Cardiac muscle cell (in vitro differentiated cells and primary cell): ENCODE measurements around the gene EXOC3. TPM values are rescaled to one million over a fixed set of nuclear protein-coding genes. Genes with fewer than 3 reads are reported as not detected.

Experiments used
- DNase-seq, 2 donors: peaks; one replicate each; pipeline versions ENCODE4 v3.0.0 to v3.0.0-alpha.2; 2010 to 2017; ENCODE audit warnings: low read depth in 1 of 2, low spot score in 1 of 2
- H3K27ac ChIP-seq: fragments of 200-600 bp; sonication (generic); 2 replicates; pipeline ENCODE4 v1.5.1; 2016
- H3K27me3 ChIP-seq: fragments of 200-600 bp; sonication (generic); 2 replicates; pipeline ENCODE4 v1.6.0; 2016; ENCODE audit warnings: control low read depth
- H3K36me3 ChIP-seq: fragments of 200-600 bp; sonication (generic); 2 replicates; pipeline ENCODE4 v1.5.1; 2016; ENCODE audit warnings: control low read depth
- H3K4me1 ChIP-seq: fragments of 200-600 bp; sonication (generic); 2 replicates; pipeline ENCODE4 v1.8.1; 2017; ENCODE audit warnings: low read depth, mild to moderate bottlenecking, mixed run types
- H3K4me3 ChIP-seq: fragments of 200-600 bp; sonication (generic); 2 replicates; pipeline ENCODE4 v1.5.1; 2016; ENCODE audit warnings: mild to moderate bottlenecking
- H3K9me3 ChIP-seq: fragments of 200-600 bp; sonication (generic); 2 replicates; pipeline ENCODE4 v1.5.1; 2017; ENCODE audit warnings: low read depth, mild to moderate bottlenecking, control low read depth
- CTCF ChIP-seq: IDR thresholded peaks from 2 replicates; pipeline ENCODE4 v1.5.1; 2012; ENCODE audit warnings: low read depth, mild to moderate bottlenecking, low read length
- polyA plus RNA-seq: library from polyadenylated mRNA; unstranded; fragments of >200 nt; fragmentation: Nextera tagmentation; extraction: Ambion mirVana; gene quantifications from 2 replicates; pipeline ENCODE4 v1.2.1, GENCODE V29; 2016
- total RNA-seq: library from RNA; depleted of rRNA; stranded (reverse); fragments of >200 nt; gene quantifications from 2 replicates; pipeline ENCODE4 v1.2.3, GENCODE V29; 2016

The EXOC3 gene
- total and polyA plus RNA-seq, 2 experiments from 2014 or later, result 34.8 to 56.4 TPM

- Histone ChIP-seq H3K4me3 (no peak overlapping the region), H3K4me1 (no peaks in the 10 kb centered on the region), H3K27ac (no peak overlapping the region), H3K9me3 (no peaks in the 10 kb centered on the region), H3K27me3 (peaks cover 23% of the 10 kb centered on the region), H3K36me3 (no peaks in the 10 kb centered on the region)
- TF ChIP-seq CTCF, result no peak
- no peak for DNase-seq
Measured at GRCh38 chr5:515273-515836, 72.4 kb downstream of the EXOC3 start.

GRCh38 chr5:516338-516925 is 73.5 kb downstream of the EXOC3 start:
- Histone ChIP-seq H3K27ac (no peak overlapping the region), H3K36me3 (no peaks in the 10 kb centered on the region), H3K9me3 (no peaks in the 10 kb centered on the region), H3K4me3 (no peak overlapping the region), H3K4me1 (no peaks in the 10 kb centered on the region), H3K27me3 (peaks cover 27% of the 10 kb centered on the region)
- TF ChIP-seq CTCF, result no peak
- no peak for DNase-seq

Other genes starting within 250 kb of the EXOC3 start
- gene CCDC127, start 225.0 kb upstream of the EXOC3 start, total RNA-seq, result 6.4 and 11.3 TPM in 2 replicates
- 15.9 and 19.3 TPM in 2 replicates for gene CCDC127, start 225.0 kb upstream of the EXOC3 start, polyA plus RNA-seq
- gene SDHA, start 224.9 kb upstream of the EXOC3 start, total RNA-seq, result 207 and 247 TPM in 2 replicates
- gene SDHA, start 224.9 kb upstream of the EXOC3 start, polyA plus RNA-seq, result 328 and 410 TPM in 2 replicates
- gene PDCD6, start 171.5 kb upstream of the EXOC3 start, total RNA-seq, result 69.6 and 101 TPM in 2 replicates
- gene PDCD6, start 171.5 kb upstream of the EXOC3 start, polyA plus RNA-seq, result 115 and 145 TPM in 2 replicates
- gene AHRR, start 121.5 kb upstream of the EXOC3 start, total RNA-seq, result 1.2 and 1.4 TPM in 2 replicates
- 0.34 and 0.99 TPM in 2 replicates for gene AHRR, start 121.5 kb upstream of the EXOC3 start, polyA plus RNA-seq
- gene SLC9A3, start 81.3 kb downstream of the EXOC3 start, total RNA-seq, result 11.3 and 15.3 TPM in 2 replicates
- 4.8 and 5.7 TPM in 2 replicates for gene SLC9A3, start 81.3 kb downstream of the EXOC3 start, polyA plus RNA-seq
- gene CEP72, start 169.2 kb downstream of the EXOC3 start, total RNA-seq, result 3.5 and 8.5 TPM in 2 replicates
- gene CEP72, start 169.2 kb downstream of the EXOC3 start, polyA plus RNA-seq, result 6.6 and 9.0 TPM in 2 replicates